ENCODE data around the gene TCF7L1. TPM values are rescaled to one million over a fixed set of nuclear protein-coding genes. Genes with fewer than 3 reads are reported as not detected.
A peak's percentile ranks its signal among the peaks of the same experiment; 100 is the strongest.
"Not testable (repeated sequence)": the region's sequence is repeated elsewhere in the genome, so short reads cannot be mapped to it uniquely, and the experiment has no call there.

TCF7L1 gene
- total and polyA plus RNA-seq, 5 donors: 12.0 to 13.8 (median 12.9) TPM

- ATAC-seq (no peak), DNase-seq (no peak)
- WGBS: 71% methylated on average over 3 of the region's 3 CpGs
- Histone ChIP-seq H3K9me3 (ENCODE audit: control insufficient read depth, low read length) (no peaks in the 10 kb centered on the region), H3K27ac (ENCODE audit: low read length) (no peak overlapping the region), H3K4me3 (ENCODE audit: low read length) (no peak overlapping the region), H3K27me3 (ENCODE audit: control insufficient read depth, insufficient read depth) (no peaks in the 10 kb centered on the region), H3K4me1 (ENCODE audit: control insufficient read depth, insufficient read depth, low read length) (no peaks in the 10 kb centered on the region)
- intact Hi-C loops (cut with DNase I): no loop called here
These were observed 177.1 kb downstream of the TCF7L1 start for GRCh38 chr2:85310330-85310729.

GRCh38 chr2:85312404-85312803, 179.2 kb downstream of the TCF7L1 start:
- intact Hi-C loops (cut with DNase I): no loop called here
- Histone ChIP-seq H3K27ac (ENCODE audit: low read length) (no peak overlapping the region), H3K9me3 (ENCODE audit: control insufficient read depth, low read length) (no peaks in the 10 kb centered on the region), H3K4me3 (ENCODE audit: low read length) (no peak overlapping the region), H3K4me1 (ENCODE audit: control insufficient read depth, insufficient read depth, low read length) (no peaks in the 10 kb centered on the region), H3K27me3 (ENCODE audit: control insufficient read depth, insufficient read depth) (no peaks in the 10 kb centered on the region)
- no peak for DNase-seq
- 83% methylated on average over 7 of the region's 7 CpGs for WGBS
- ATAC-seq: no peak

GRCh38 chr2:85314884-85315242, 181.7 kb downstream of the TCF7L1 start:
- Histone ChIP-seq H3K27ac (ENCODE audit: low read length) (no peak overlapping the region), H3K4me3 (ENCODE audit: low read length) (no peak overlapping the region), H3K4me1 (ENCODE audit: control insufficient read depth, insufficient read depth, low read length) (no peaks in the 10 kb centered on the region), H3K27me3 (ENCODE audit: control insufficient read depth, insufficient read depth) (no peaks in the 10 kb centered on the region), H3K9me3 (ENCODE audit: control insufficient read depth, low read length) (no peaks in the 10 kb centered on the region)
- DNase-seq: no peak
- ATAC-seq: no peak
- intact Hi-C loops (cut with DNase I): no loop called here
- 79% methylated on average over 10 of the region's 10 CpGs for WGBS

GRCh38 chr2:85315921-85316320, 182.7 kb downstream of the TCF7L1 start:
- H3K27me3 ChIP-seq (ENCODE audit: control insufficient read depth, insufficient read depth); H3K27ac ChIP-seq (ENCODE audit: low read length); H3K9me3 ChIP-seq (ENCODE audit: control insufficient read depth, low read length); DNase-seq; H3K4me3 ChIP-seq (ENCODE audit: low read length); H3K4me1 ChIP-seq (ENCODE audit: control insufficient read depth, insufficient read depth, low read length); intact Hi-C loops (cut with DNase I): not testable (repeated sequence)
- 81% methylated on average over 5 of the region's 5 CpGs for WGBS
- ATAC-seq: peak; percentile 6 to 20

- 63% methylated on average over 11 of the region's 11 CpGs for WGBS
- ATAC-seq (peak in 1 of 2 donors; percentile 28), DNase-seq (no peak)
- intact Hi-C loops (cut with DNase I): no loop called here
- Histone ChIP-seq H3K27ac (ENCODE audit: low read length) (no peak overlapping the region), H3K4me1 (ENCODE audit: control insufficient read depth, insufficient read depth, low read length) (no peaks in the 10 kb centered on the region), H3K9me3 (ENCODE audit: control insufficient read depth, low read length) (no peaks in the 10 kb centered on the region), H3K27me3 (ENCODE audit: control insufficient read depth, insufficient read depth) (no peaks in the 10 kb centered on the region), H3K4me3 (ENCODE audit: low read length) (no peak overlapping the region)
These were observed 185.3 kb downstream of the TCF7L1 start for GRCh38 chr2:85318222-85319074.

GRCh38 chr2:85319796-85320195, 186.6 kb downstream of the TCF7L1 start:
- H3K9me3 ChIP-seq (ENCODE audit: control insufficient read depth, low read length): no peaks in the 10 kb centered on the region
- no peak overlapping the region for H3K27ac ChIP-seq (ENCODE audit: low read length)
- no peak for DNase-seq
- H3K4me1 ChIP-seq (ENCODE audit: control insufficient read depth, insufficient read depth, low read length): peaks cover 6% of the 10 kb centered on the region
- H3K27me3 ChIP-seq (ENCODE audit: control insufficient read depth, insufficient read depth): no peaks in the 10 kb centered on the region
- WGBS: 83% methylated on average over 4 of the region's 4 CpGs
- intact Hi-C loops (cut with DNase I): no loop called here
- no peak for ATAC-seq
- H3K4me3 ChIP-seq (ENCODE audit: low read length): no peak overlapping the region

- Histone ChIP-seq H3K27me3 (ENCODE audit: control insufficient read depth, insufficient read depth) (no peaks in the 10 kb centered on the region), H3K9me3 (ENCODE audit: control insufficient read depth, low read length) (no peaks in the 10 kb centered on the region), H3K4me3 (ENCODE audit: low read length) (no peak overlapping the region), H3K27ac (ENCODE audit: low read length) (no peak overlapping the region), H3K4me1 (ENCODE audit: control insufficient read depth, insufficient read depth, low read length) (peaks cover 8% of the 10 kb centered on the region)
- DNase-seq: no peak
- no peak for ATAC-seq
- intact Hi-C loops (cut with DNase I): no loop called here
- WGBS: 75% methylated on average over 9 of the region's 9 CpGs
These were observed 190.3 kb downstream of the TCF7L1 start for GRCh38 chr2:85323351-85323987.

GRCh38 chr2:85323988-85324367, 190.8 kb downstream of the TCF7L1 start:
- H3K27ac ChIP-seq (ENCODE audit: low read length); H3K27me3 ChIP-seq (ENCODE audit: control insufficient read depth, insufficient read depth); DNase-seq; H3K4me1 ChIP-seq (ENCODE audit: control insufficient read depth, insufficient read depth, low read length); intact Hi-C loops (cut with DNase I); H3K4me3 ChIP-seq (ENCODE audit: low read length); ATAC-seq; H3K9me3 ChIP-seq (ENCODE audit: control insufficient read depth, low read length): not testable (repeated sequence)
- 88% methylated on average over 11 of the region's 11 CpGs for WGBS

GRCh38 chr2:85324639-85325465, 191.7 kb downstream of the TCF7L1 start:
- Histone ChIP-seq H3K9me3 (ENCODE audit: control insufficient read depth, low read length) (no peaks in the 10 kb centered on the region), H3K27ac (ENCODE audit: low read length) (no peak overlapping the region), H3K4me3 (ENCODE audit: low read length) (peak overlapping the region; percentile 82), H3K4me1 (ENCODE audit: control insufficient read depth, insufficient read depth, low read length) (peaks cover 8% of the 10 kb centered on the region), H3K27me3 (ENCODE audit: control insufficient read depth, insufficient read depth) (no peaks in the 10 kb centered on the region)
- ATAC-seq: no peak
- WGBS: 56% methylated on average over 10 of the region's 10 CpGs
- no peak for DNase-seq
- intact Hi-C loops (cut with DNase I): no loop called here

GRCh38 chr2:85325466-85325811, 192.2 kb downstream of the TCF7L1 start:
- no peak for DNase-seq
- intact Hi-C loops (cut with DNase I): no loop called here
- Histone ChIP-seq H3K4me1 (ENCODE audit: control insufficient read depth, insufficient read depth, low read length) (peaks cover 8% of the 10 kb centered on the region), H3K27ac (ENCODE audit: low read length) (no peak overlapping the region), H3K27me3 (ENCODE audit: control insufficient read depth, insufficient read depth) (no peaks in the 10 kb centered on the region), H3K9me3 (ENCODE audit: control insufficient read depth, low read length) (no peaks in the 10 kb centered on the region), H3K4me3 (ENCODE audit: low read length) (peak overlapping the region; percentile 82)
- WGBS: 65% methylated on average over 9 of the region's 9 CpGs
- no peak for ATAC-seq

Measured in right cardiac atrium (tissue), 5 donors.